ENCODE measurements around the gene PPFIA3. TPM values are rescaled to one million over a fixed set of nuclear protein-coding genes. Genes with fewer than 3 reads are reported as not detected.
"Not testable (repeated sequence)": the region's sequence is repeated elsewhere in the genome, so short reads cannot be mapped to it uniquely, and the experiment has no call there.

The PPFIA3 gene
- polyA plus RNA-seq, 1 of the 3 experiments (the other 2 are of a cell fraction), result 5.7 TPM

GRCh38 chr19:49142866-49143335 lies 23.6 kb downstream of the PPFIA3 start (continued):
- TF ChIP-seq USF2 (IDR thresholded peaks at IDR 0.05; ENCODE audit: borderline replicate concordance, low read depth, low read length) (no peak), REST (IDR thresholded peaks at IDR 0.05; ENCODE audit: low read depth, low read length) (no peak), ZBTB33 (IDR thresholded peaks at IDR 0.05; ENCODE audit: borderline replicate concordance, low read depth) (no peak)

- Histone ChIP-seq H3K4me3 (ENCODE audit: low read depth in 2 of 2, low read length in 1 of 2) (peak overlapping the region; percentile 14 to 54; a peak in 2 of 4 replicates), H3K4me1 (ENCODE audit: control insufficient read depth in 1 of 2, insufficient read depth in 2 of 2, low read depth in 1 of 2, low read length in 1 of 2) (peaks cover 3 to 23% of the 10 kb centered on the region in 2 experiments; a peak in 2 of 4 replicates), H3K27me3 (ENCODE audit: insufficient read depth) (no peaks in the 10 kb centered on the region), H3K4me2 (peak overlapping the region; percentile 49; the same call in 1 of the 2 replicates), H3K9ac (no peak overlapping the region), H3K9me3 (no peaks in the 10 kb centered on the region), H3K79me2 (ENCODE audit: insufficient read depth) (no peaks in the 10 kb centered on the region), H3K27ac (ENCODE audit: low read depth in 2 of 2, low read length in 1 of 2) (no peak overlapping the region), H3K36me3 (replicated peaks in 1 of 2; ENCODE audit: control insufficient read depth in 1 of 2, insufficient read depth in 2 of 2, low read length in 1 of 2) (no peaks in the 10 kb centered on the region), H3K9me2 (no peaks in the 10 kb centered on the region), H3F3A (replicated peaks; ENCODE audit: insufficient read depth) (peaks cover 12% of the 10 kb centered on the region), H2AFZ (ENCODE audit: low read depth) (no peak overlapping the region), H4K20me1 (ENCODE audit: insufficient read depth) (no peaks in the 10 kb centered on the region)
- CTCF ChIA-PET, result interaction anchor here (0.6 to 11.1 kb wide), 24 partner anchors 9 to 273 kb away, joined by 3 to 87 read pairs (median 4); partner anchors contain the start of genes HRC, LIN7B, PPFIA3 and TRPM4
- peak; percentile 84 for DNase-seq
- POLR2A ChIA-PET, result interaction anchor here (0.7 kb wide), 1 partner anchor 32 kb away, joined by 3 read pairs; the partner anchor contains the start of gene LIN7B
- TF ChIP-seq RCOR1 (IDR thresholded peaks at IDR 0.05; ENCODE audit: low read length), result no peak
- peak; percentile 85 for TF ChIP-seq CTCF (IDR thresholded peaks at IDR 0.05)
- TF ChIP-seq SMC3 (IDR thresholded peaks at IDR 0.05; ENCODE audit: low read depth, low read length), result peak; percentile 71
- peak; percentile 78 for TF ChIP-seq MXI1 (IDR thresholded peaks at IDR 0.05; ENCODE audit: low read depth, low read length)
- no peak for TF ChIP-seq RFX5 (IDR thresholded peaks at IDR 0.05; ENCODE audit: low read length)
- TF ChIP-seq PBX3 (IDR thresholded peaks at IDR 0.05), result no peak
- peak; percentile 70 for TF ChIP-seq MAX (IDR thresholded peaks at IDR 0.05; ENCODE audit: low read depth)
- peak; percentile 80 for TF ChIP-seq CHD2 (IDR thresholded peaks at IDR 0.05; ENCODE audit: low read length, partially characterized antibody)
- TF ChIP-seq RAD21 (IDR thresholded peaks at IDR 0.05; ENCODE audit: low read length), result peak; percentile 69
- 21% methylated on average over 22 of the region's 30 CpGs for WGBS (ENCODE audit: low lambda C conversion rate)
Measured at GRCh38 chr19:49145573-49146407, 26.4 kb downstream of the PPFIA3 start.

- H3F3A ChIP-seq (replicated peaks; ENCODE audit: insufficient read depth), result peaks cover 16% of the 10 kb centered on the region
- ChIA-PET POLR2A (interaction anchor here (0.7 kb wide), 1 partner anchor 33 kb away, joined by 3 read pairs; the partner anchor contains the start of gene LIN7B), CTCF (interaction anchor here (0.6 to 11.1 kb wide), 22 partner anchors 9 to 509 kb away, joined by 3 to 87 read pairs (median 4); partner anchors contain the start of genes HRC, LIN7B, PPFIA3 and TRPM4)
- H3K9ac ChIP-seq; H3K27me3 ChIP-seq (ENCODE audit: insufficient read depth); H2AFZ ChIP-seq (ENCODE audit: low read depth); H3K36me3 ChIP-seq (replicated peaks in 1 of 2; ENCODE audit: control insufficient read depth in 1 of 2, insufficient read depth in 2 of 2, low read length in 1 of 2); H3K4me3 ChIP-seq (ENCODE audit: low read depth in 2 of 2, low read length in 1 of 2); H4K20me1 ChIP-seq (ENCODE audit: insufficient read depth); H3K4me2 ChIP-seq; H3K79me2 ChIP-seq (ENCODE audit: insufficient read depth); H3K27ac ChIP-seq (ENCODE audit: low read depth in 2 of 2, low read length in 1 of 2); H3K9me2 ChIP-seq; H3K9me3 ChIP-seq; DNase-seq: not testable (repeated sequence)
- 54% methylated on average over 7 of the region's 7 CpGs for WGBS (ENCODE audit: low lambda C conversion rate)
- H3K4me1 ChIP-seq (ENCODE audit: control insufficient read depth in 1 of 2, insufficient read depth in 2 of 2, low read depth in 1 of 2, low read length in 1 of 2), result peaks cover 3 to 28% of the 10 kb centered on the region in 2 experiments; a peak in 2 of 4 replicates
Measured at GRCh38 chr19:49146408-49146770, 27.0 kb downstream of the PPFIA3 start.
